OCI-LY7 (cell line): ENCODE measurements around the gene TNFAIP8L1. TPM values are rescaled to one million over a fixed set of nuclear protein-coding genes. Genes with fewer than 3 reads are reported as not detected.

ENCODE experiments used
- BruUV-seq: library from RNA; stranded (reverse); fragments of 400-500 nt; replicated peaks from 2 replicates; lab custom pipeline; 2021; lab: Mats Ljungman, UMichigan
- CTCF ChIA-PET: fragments of 300-600 bp; sonication (Branson Sonifier 250); formaldehyde crosslinking; loops from one replicate; lab custom pipeline; 2022; ENCODE audit warnings: antibody characterized with exemption; ENCODE audit not compliant: unreplicated experiment; lab: Charles Lee
- POLR2A ChIA-PET: fragments of 300-600 bp; sonication (Branson Sonifier 250); formaldehyde crosslinking; loops from one replicate; lab custom pipeline; 2022; ENCODE audit warnings: antibody characterized with exemption; lab: Charles Lee
- DNase-seq: peaks from one replicate; pipeline ENCODE4 v3.0.0-alpha.2; 2015; ENCODE audit warnings: low spot score
- H2AFZ ChIP-seq: fragments of 200-600 bp; sonication (generic), shearing (Covaris generic); 2 replicates; pipeline ENCODE4 v1.6.1; 2014; ENCODE audit warnings: mild to moderate bottlenecking, antibody characterized with exemption, low read length, moderate library complexity
- H3K27ac ChIP-seq: fragments of 200-600 bp; sonication (generic); 2 replicates; pipeline ENCODE4 v1.5.1; 2014; ENCODE audit warnings: mixed run types, low read depth, mild to moderate bottlenecking, moderate library complexity, low read length, inconsistent platforms; ENCODE audit not compliant: poor library complexity, severe bottlenecking
- H3K36me3 ChIP-seq: fragments of 200-600 bp; sonication (generic); 2 replicates; pipeline ENCODE4 v1.6.1; 2014; ENCODE audit warnings: mild to moderate bottlenecking, antibody characterized with exemption, low read length, moderate library complexity, mixed read lengths; ENCODE audit not compliant: insufficient read depth
- H3K4me1 ChIP-seq: fragments of 200-600 bp; sonication (generic); 2 replicates; pipeline ENCODE4 v1.5.1; 2014; ENCODE audit warnings: mild to moderate bottlenecking, low read length; ENCODE audit not compliant: insufficient read depth, poor library complexity, severe bottlenecking
- H3K4me2 ChIP-seq: fragments of 200-600 bp; sonication (generic); 2 replicates; pipeline ENCODE4 v1.6.1; 2014; ENCODE audit warnings: mild to moderate bottlenecking, low read length
- H3K4me3 ChIP-seq: fragments of 200-600 bp; sonication (generic); 2 replicates; pipeline ENCODE4 v1.5.1; 2014; ENCODE audit warnings: mild to moderate bottlenecking, low read depth, low read length; ENCODE audit not compliant: poor library complexity, severe bottlenecking
- H3K79me2 ChIP-seq: fragments of 200-600 bp; sonication (generic); 2 replicates; pipeline ENCODE4 v1.6.1; 2016; ENCODE audit warnings: low read depth, mild to moderate bottlenecking, low read length, moderate library complexity, mixed read lengths; ENCODE audit not compliant: insufficient read depth
- H3K9me2 ChIP-seq: fragments of 200-600 bp; sonication (generic); 2 replicates; pipeline ENCODE4 v1.6.1; 2016; ENCODE audit warnings: mild to moderate bottlenecking, low read length, mixed read lengths; ENCODE audit not compliant: insufficient read depth
- H3K9me3 ChIP-seq: fragments of 200-600 bp; sonication (generic); 2 replicates; pipeline ENCODE4 v1.6.1; 2014; ENCODE audit warnings: mild to moderate bottlenecking, mixed run types, low read length, mixed read lengths
- H4K20me1 ChIP-seq: fragments of 200-600 bp; sonication (generic); 2 replicates; pipeline ENCODE4 v1.6.1; 2014; ENCODE audit warnings: mild to moderate bottlenecking, antibody characterized with exemption, low read length, moderate library complexity, mixed read lengths; ENCODE audit not compliant: insufficient read depth
- EZH2phosphoT487 ChIP-seq: fragments of 200-600 bp; sonication (generic); IDR thresholded peaks from 2 replicates; pipeline ENCODE4 v1.6.1; 2018; ENCODE audit warnings: low read depth, borderline replicate concordance, mild to moderate bottlenecking, mixed run types, antibody characterized with exemption, low read length, moderate library complexity, mixed read lengths
- intact Hi-C: fragments of 100-400 bp; cut with micrococcal nuclease; formaldehyde crosslinking; loops from one replicate; pipeline ENCODE4 v1.10.0; 2022; ENCODE audit not compliant: unreplicated experiment
- total RNA-seq, 2 experiments: library from RNA; depleted of rRNA in 1 of 2; stranded (reverse); fragments of >200 nt in 1 of 2; shearing (Covaris generic) in 1 of 2; gene quantifications; 2 replicates each; pipeline ENCODE4 v1.2.3, GENCODE V29; 2014 to 2022
- TF ChIP-seq, protein P1 (sequence below): fragments of 200-600 bp; sonication (generic); conservative IDR thresholded peaks from 2 replicates; pipeline ENCODE4 v1.5.1; 2014; ENCODE audit warnings: mild to moderate bottlenecking, antibody characterized with exemption, low read length, moderate library complexity, mixed read lengths

TNFAIP8L1 gene
- total RNA-seq, 2 experiments from 2014 or later: 9.0 to 22.7 TPM

GRCh38 chr19:4633140-4633967 lies 6.0 kb upstream of the TNFAIP8L1 start:
- no peak overlapping the region for H2AFZ ChIP-seq
- no peak overlapping the region for H3K4me2 ChIP-seq
- H4K20me1 ChIP-seq: no peaks in the 10 kb centered on the region
- TF ChIP-seq, protein P1, sequence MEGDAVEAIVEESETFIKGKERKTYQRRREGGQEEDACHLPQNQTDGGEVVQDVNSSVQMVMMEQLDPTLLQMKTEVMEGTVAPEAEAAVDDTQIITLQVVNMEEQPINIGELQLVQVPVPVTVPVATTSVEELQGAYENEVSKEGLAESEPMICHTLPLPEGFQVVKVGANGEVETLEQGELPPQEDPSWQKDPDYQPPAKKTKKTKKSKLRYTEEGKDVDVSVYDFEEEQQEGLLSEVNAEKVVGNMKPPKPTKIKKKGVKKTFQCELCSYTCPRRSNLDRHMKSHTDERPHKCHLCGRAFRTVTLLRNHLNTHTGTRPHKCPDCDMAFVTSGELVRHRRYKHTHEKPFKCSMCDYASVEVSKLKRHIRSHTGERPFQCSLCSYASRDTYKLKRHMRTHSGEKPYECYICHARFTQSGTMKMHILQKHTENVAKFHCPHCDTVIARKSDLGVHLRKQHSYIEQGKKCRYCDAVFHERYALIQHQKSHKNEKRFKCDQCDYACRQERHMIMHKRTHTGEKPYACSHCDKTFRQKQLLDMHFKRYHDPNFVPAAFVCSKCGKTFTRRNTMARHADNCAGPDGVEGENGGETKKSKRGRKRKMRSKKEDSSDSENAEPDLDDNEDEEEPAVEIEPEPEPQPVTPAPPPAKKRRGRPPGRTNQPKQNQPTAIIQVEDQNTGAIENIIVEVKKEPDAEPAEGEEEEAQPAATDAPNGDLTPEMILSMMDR: peak; percentile 82
- TF ChIP-seq EZH2phosphoT487: no peak
- H3K36me3 ChIP-seq: no peaks in the 10 kb centered on the region
- no peak overlapping the region for H3K4me3 ChIP-seq
- ChIA-PET CTCF (interaction anchor here (0.6 kb wide), 1 partner anchor 162 kb away, joined by 12 read pairs; no protein-coding TSS in a partner anchor), POLR2A (interaction anchor here (1.7 kb wide), 1 partner anchor 62 kb away, joined by 3 read pairs; no protein-coding TSS in a partner anchor)
- DNase-seq: peak; percentile 57
- no TSS peak for BruUV-seq
- no peaks in the 10 kb centered on the region for H3K9me2 ChIP-seq
- peaks cover 17% of the 10 kb centered on the region for H3K4me1 ChIP-seq
- H3K9me3 ChIP-seq: no peaks in the 10 kb centered on the region
- intact Hi-C loops: no loop called here
- no peak overlapping the region for H3K27ac ChIP-seq
- no peaks in the 10 kb centered on the region for H3K79me2 ChIP-seq

GRCh38 chr19:4635754-4636116 lies 3.6 kb upstream of the TNFAIP8L1 start:
- Histone ChIP-seq H3K36me3 (no peaks in the 10 kb centered on the region), H4K20me1 (no peaks in the 10 kb centered on the region), H3K27ac (no peak overlapping the region), H3K9me2 (no peaks in the 10 kb centered on the region), H3K4me1 (peaks cover 30% of the 10 kb centered on the region), H3K9me3 (no peaks in the 10 kb centered on the region), H3K4me2 (peak overlapping the region; percentile 62), H3K79me2 (peaks cover 13% of the 10 kb centered on the region; the same call in 1 of the 2 replicates), H3K4me3 (peak overlapping the region; percentile 56), H2AFZ (peak overlapping the region; percentile 65; the same call in 1 of the 2 replicates)
- ChIA-PET POLR2A (no interaction called here), CTCF (interaction anchor here (0.5 to 1.5 kb wide), 3 partner anchors 20 to 68 kb away, joined by 3 to 5 read pairs (median 5); no protein-coding TSS in a partner anchor)
- intact Hi-C loops: loop anchor here (2.0 kb wide), 1 partner anchor 69 kb away; no protein-coding TSS in a partner anchor
- TF ChIP-seq, protein P1: no peak
- no peak for TF ChIP-seq EZH2phosphoT487
- no peak for DNase-seq
- BruUV-seq: no TSS peak
